Liver (tissue), 9 donors: Measurements from ENCODE around the gene TTYH3. TPM values are rescaled to one million over a fixed set of nuclear protein-coding genes. Genes with fewer than 3 reads are reported as not detected.

Experiments
- DNase-seq: peaks from one replicate; pipeline ENCODE4 v3.0.0-alpha.2; 2017; ENCODE audit warnings: low spot score
- H3K27ac ChIP-seq, 2 donors: one replicate each; pipeline ENCODE4 v1.7.0; 2013; ENCODE audit warnings: inconsistent platforms in 2 of 2, low read length in 2 of 2, control low read depth in 1 of 2, low read depth in 1 of 2, mild to moderate bottlenecking in 1 of 2
- H3K27me3 ChIP-seq, 4 donors: one replicate each; pipeline versions ENCODE4 v1.6.1 to v1.7.0; 2013; ENCODE audit warnings: low read length in 3 of 4, inconsistent platforms in 1 of 4, mild to moderate bottlenecking in 1 of 4, moderate library complexity in 1 of 4; ENCODE audit not compliant: control insufficient read depth in 4 of 4, insufficient read depth in 4 of 4
- H3K36me3 ChIP-seq, 4 donors: one replicate each; pipeline versions ENCODE4 v1.6.1 to v1.7.0; 2013; ENCODE audit warnings: low read length in 3 of 4, mild to moderate bottlenecking in 3 of 4, low read depth in 1 of 4, moderate library complexity in 1 of 4; ENCODE audit not compliant: control insufficient read depth in 4 of 4, insufficient read depth in 3 of 4
- H3K4me1 ChIP-seq, 4 donors: one replicate each; pipeline versions ENCODE4 v1.6.1 to v1.7.0; 2013; ENCODE audit warnings: low read length in 3 of 4, mild to moderate bottlenecking in 3 of 4, moderate library complexity in 1 of 4; ENCODE audit not compliant: control insufficient read depth in 4 of 4, insufficient read depth in 4 of 4
- H3K4me3 ChIP-seq, 3 donors: one replicate each; pipeline versions ENCODE4 v1.6.1 to v1.7.0; 2013; ENCODE audit warnings: low read length in 3 of 3, control low read depth in 1 of 3, low read depth in 1 of 3, mild to moderate bottlenecking in 1 of 3
- H3K9ac ChIP-seq, 2 donors: one replicate each; pipeline ENCODE4 v1.7.0; 2013; ENCODE audit warnings: low read length in 2 of 2, mild to moderate bottlenecking in 2 of 2, moderate library complexity in 2 of 2, control low read depth in 1 of 2, low read depth in 1 of 2
- H3K9me3 ChIP-seq, 4 donors: one replicate each; pipeline versions ENCODE4 v1.6.1 to v1.7.0; 2013; ENCODE audit warnings: low read length in 3 of 4; ENCODE audit not compliant: control insufficient read depth in 4 of 4
- CTCF ChIP-seq: fragments of 150-350 bp; IDR thresholded peaks from 2 replicates; pipeline ENCODE4 v1.5.1; 2017; ENCODE audit warnings: improper control_type of control experiment, low read depth, low read length; ENCODE audit not compliant: missing input control
- EGR1 ChIP-seq, 2 donors: IDR thresholded peaks; 2 replicates each; pipeline ENCODE4 v1.6.1; 2016 to 2018; ENCODE audit warnings: antibody characterized with exemption in 2 of 2, low read depth in 2 of 2
- FOXA1 ChIP-seq: IDR thresholded peaks from 2 replicates; pipeline ENCODE4 v1.6.1; 2016; ENCODE audit warnings: antibody characterized with exemption
- FOXA2 ChIP-seq: IDR thresholded peaks from 2 replicates; pipeline ENCODE4 v1.6.1; 2016; ENCODE audit warnings: antibody characterized with exemption
- HNF4A ChIP-seq, 2 donors: conservative IDR thresholded peaks; 2 replicates each; pipeline ENCODE4 v1.6.1; 2016; ENCODE audit warnings: antibody characterized with exemption in 2 of 2, mild to moderate bottlenecking in 2 of 2
- HNF4G ChIP-seq: IDR thresholded peaks from 2 replicates; pipeline ENCODE4 v1.6.1; 2016; ENCODE audit warnings: antibody characterized with exemption
- JUND ChIP-seq, 2 donors: IDR thresholded peaks; 2 replicates each; pipeline ENCODE4 v1.6.1; 2016; ENCODE audit warnings: antibody characterized with exemption in 2 of 2
- RAD21 ChIP-seq, 2 donors: IDR thresholded peaks; 2 replicates each; pipeline ENCODE4 v1.6.1; 2016; ENCODE audit warnings: antibody characterized with exemption in 2 of 2, mild to moderate bottlenecking in 2 of 2
- RXRA ChIP-seq, 2 donors: IDR thresholded peaks; 2 replicates each; pipeline ENCODE4 v1.6.1; 2017 to 2018; ENCODE audit warnings: antibody characterized with exemption in 2 of 2, mild to moderate bottlenecking in 1 of 2
- SP1 ChIP-seq: IDR thresholded peaks from 2 replicates; pipeline ENCODE4 v1.6.1; 2018; ENCODE audit warnings: antibody characterized with exemption, mild to moderate bottlenecking
- WGBS: extraction: QIAGEN DNeasy Blood & Tissue Kit; methylation state at CpG from one replicate; pipeline ENCODE4 v1.1.7; 2013; 5-methylcytosine and 5-hydroxymethylcytosine counted together
- polyA plus RNA-seq, 2 donors: library from polyadenylated mRNA; stranded (reverse) in 1 of 2; unstranded in 1 of 2; fragments of 200-250 nt in 1 of 2; fragments of >200 nt in 1 of 2; fragmentation: Nextera tagmentation in 1 of 2; extraction: Ambion mirVana in 1 of 2; gene quantifications; one replicate each; pipeline versions ENCODE4 v1.2.1 to v1.2.3, GENCODE V29; 2013 to 2015
- total RNA-seq, 2 donors: library from RNA; depleted of rRNA; stranded (reverse); fragments of >200 nt; gene quantifications; one replicate each; pipeline ENCODE4 v1.2.3, GENCODE V29; 2014
- TF ChIP-seq, protein P1 (sequence below): IDR thresholded peaks from 2 replicates; pipeline ENCODE4 v1.6.1; 2016; ENCODE audit warnings: antibody characterized with exemption, mild to moderate bottlenecking
- TF ChIP-seq, protein P2 (sequence below): IDR thresholded peaks from 2 replicates; pipeline ENCODE4 v1.6.1; 2016; ENCODE audit warnings: antibody characterized with exemption
- TF ChIP-seq, protein P3 (sequence below): IDR thresholded peaks from 2 replicates; pipeline ENCODE4 v1.6.1; 2016; ENCODE audit warnings: antibody characterized with exemption
- TF ChIP-seq, protein P4 (sequence below): IDR thresholded peaks from 2 replicates; pipeline ENCODE4 v1.6.1; 2016; ENCODE audit warnings: antibody characterized with exemption
- donor health status: healthy.
- donor health status: healthy.
- donor health status: healthy.
- donor health status: healthy.
- donor health status: healthy.

TTYH3 gene
- total and polyA plus RNA-seq, 4 donors = 8.2 to 19.6 (median 17.4) TPM

DNA sequence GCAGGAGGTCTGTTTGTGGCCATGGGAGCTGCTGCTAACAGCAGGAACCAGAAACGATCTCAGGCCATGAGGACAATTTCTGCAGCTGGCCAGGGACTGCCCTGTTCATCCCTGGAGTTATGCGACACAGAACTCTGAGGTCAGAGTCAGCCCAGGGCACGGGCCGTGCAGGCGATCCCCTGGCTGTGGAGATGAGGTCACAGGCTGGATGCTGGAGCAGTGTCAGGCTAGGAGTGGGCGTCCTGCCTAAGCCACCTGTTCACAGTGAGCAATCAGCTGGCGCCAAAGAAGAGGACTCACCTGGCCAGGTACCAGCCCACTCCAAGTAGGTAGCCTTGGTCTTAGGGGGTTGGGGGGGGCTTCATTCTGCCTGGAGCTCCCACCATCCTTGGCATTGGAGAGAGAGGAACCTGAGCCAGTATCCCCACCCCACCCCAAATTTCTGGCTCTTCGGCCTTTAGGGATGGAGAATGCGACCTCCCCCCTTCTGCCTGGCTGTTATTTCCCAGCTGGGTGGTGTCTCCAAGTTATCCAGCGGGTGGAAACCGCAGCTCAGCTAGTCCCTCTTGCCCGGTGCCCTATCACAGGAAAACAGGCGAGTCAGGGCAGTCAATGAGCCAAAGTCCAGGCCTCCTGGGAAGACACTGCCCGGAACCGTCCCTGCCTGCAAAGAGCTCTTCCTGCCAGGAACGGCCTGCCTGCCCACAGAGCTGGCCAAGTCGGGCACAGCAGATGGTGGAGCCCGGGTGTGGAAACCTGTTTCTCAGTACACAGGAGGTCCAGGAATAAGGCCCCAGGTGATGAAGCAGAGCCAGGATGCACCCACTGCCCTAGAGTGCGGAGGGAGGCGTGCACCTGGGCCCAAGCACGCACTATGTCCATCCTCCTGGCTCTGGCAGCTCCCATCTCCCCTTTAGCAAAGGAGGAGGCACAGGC, 1.8 kb upstream of the TTYH3 start (continued):
- TF ChIP-seq FOXA1 (no peak), FOXA2 (peak; percentile 29), JUND (IDR thresholded peaks at IDR 0.05) (peak; percentile 37 to 60), EGR1 (IDR thresholded peaks at IDR 0.05; ENCODE audit: low read depth in 2 of 2) (peak; percentile 56 to 67), HNF4A (conservative IDR thresholded peaks at IDR 0.05) (peak; percentile 93)

DNA sequence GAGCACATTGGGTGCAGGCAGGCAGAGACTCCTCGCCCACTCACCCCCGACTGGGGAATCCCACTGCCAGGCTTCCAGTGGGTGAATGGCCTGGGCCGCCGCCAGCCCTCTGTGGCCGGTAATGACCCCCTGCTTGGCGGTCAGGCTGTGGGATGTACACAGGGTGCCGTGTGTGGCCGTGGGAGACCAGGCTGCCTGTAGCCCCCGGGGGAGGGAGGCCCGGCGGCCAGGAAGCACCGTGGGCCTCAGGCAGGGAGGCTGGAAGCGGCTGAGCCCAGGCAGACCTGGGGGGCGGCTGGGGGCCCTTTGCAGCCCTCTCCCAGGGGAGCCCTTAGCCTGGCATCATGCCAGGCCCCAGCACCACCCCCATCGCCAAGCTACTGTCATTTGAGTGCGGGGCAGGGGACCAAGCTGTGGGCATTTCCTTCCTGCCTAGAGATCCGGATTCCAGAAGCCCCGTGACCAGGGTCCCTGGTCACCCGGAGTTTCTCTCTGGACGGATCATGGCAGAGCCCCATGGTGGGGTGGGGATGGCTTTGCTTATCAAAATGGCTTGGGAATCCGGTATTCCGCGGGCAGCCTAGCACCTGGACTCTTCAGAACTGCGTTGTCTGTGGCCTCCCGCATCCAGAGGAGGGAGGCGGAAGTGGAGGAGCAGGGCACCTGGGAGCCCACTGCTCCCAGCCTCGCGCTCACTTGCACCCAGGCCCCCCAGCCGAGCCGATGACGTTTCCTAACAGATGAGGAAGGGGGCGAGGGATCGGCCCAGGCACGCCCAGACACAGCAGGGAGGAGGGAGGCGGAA, 1.1 kb downstream of the TTYH3 start:
- 24% methylated on average over 35 of the region's 35 CpGs for WGBS
- H3K36me3 ChIP-seq = no peaks in the 10 kb centered on the region

DNA sequence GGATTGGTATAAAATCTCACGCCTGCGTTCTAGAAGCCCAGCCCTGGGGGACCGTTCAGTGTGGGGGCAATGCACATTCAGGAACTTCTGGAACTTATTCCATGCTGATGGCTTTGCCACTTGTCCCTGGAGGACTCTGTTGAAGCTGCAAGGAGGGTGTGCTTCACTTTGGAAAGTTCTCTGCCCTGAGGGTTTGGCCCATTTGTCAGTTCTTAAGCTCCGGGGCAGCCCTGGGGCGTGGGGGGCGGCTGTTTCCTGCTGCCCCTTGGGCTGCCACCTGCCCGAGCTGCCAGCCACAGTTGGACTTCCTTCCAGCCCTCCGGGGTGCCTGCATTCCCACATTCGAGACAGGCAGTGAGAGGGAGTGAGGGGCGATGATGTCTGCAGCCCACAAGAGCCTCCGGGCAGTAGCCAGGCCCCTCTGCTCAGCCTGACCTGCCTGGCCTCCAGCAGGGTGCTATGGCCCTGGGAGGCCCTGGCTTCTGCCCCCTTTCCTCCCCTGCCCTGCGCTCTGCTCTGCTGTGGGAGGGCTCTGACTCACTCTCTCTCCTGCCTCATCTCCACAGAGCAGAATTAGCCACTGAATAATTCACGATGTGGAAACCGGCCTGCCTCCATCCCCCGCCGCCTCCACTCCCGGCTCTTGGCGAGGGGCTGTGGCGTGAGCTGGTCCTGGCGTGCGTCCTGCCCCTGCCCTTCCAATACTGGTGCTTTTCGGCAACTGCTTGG, 1.9 kb downstream of the TTYH3 start:
- H3K4me1 ChIP-seq = peaks cover 36 to 86% (median 63%) of the 10 kb centered on the region in 4 donors

More for the DNA sequence above, 1.1 kb downstream of the TTYH3 start:
- Histone ChIP-seq H3K4me3 (peak overlapping the region; percentile 61 to 78 (median 72)), H3K9me3 (no peaks in the 10 kb centered on the region), H3K27ac (peak overlapping the region; percentile 86 to 87), H3K9ac (peak overlapping the region; percentile 86 to 93), H3K4me1 (peaks cover 30 to 79% (median 57%) of the 10 kb centered on the region in 4 donors), H3K27me3 (no peaks in the 10 kb centered on the region)
- TF ChIP-seq RXRA (IDR thresholded peaks at IDR 0.05) = peak; percentile 35 to 72
- TF ChIP-seq SP1 = peak; percentile 43
- no peak for TF ChIP-seq HNF4G
- peak in 1 of 2 donors; percentile 30 for TF ChIP-seq EGR1 (IDR thresholded peaks at IDR 0.05; ENCODE audit: low read depth in 2 of 2)
- no peak for DNase-seq

More for the DNA sequence above, 1.9 kb downstream of the TTYH3 start:
- Histone ChIP-seq H3K9me3 (no peaks in the 10 kb centered on the region), H3K27ac (peak overlapping the region; percentile 86 to 87), H3K36me3 (no peaks in the 10 kb centered on the region), H3K27me3 (no peaks in the 10 kb centered on the region), H3K9ac (peak overlapping the region; percentile 21 to 33), H3K4me3 (peak overlapping the region; percentile 61 to 78 (median 72))
- 63% methylated on average over 22 of the region's 22 CpGs for WGBS
- TF ChIP-seq FOXA1 (no peak), CTCF (no peak), RAD21 (IDR thresholded peaks at IDR 0.05) (no peak), HNF4A (conservative IDR thresholded peaks at IDR 0.05) (no peak)
- TF ChIP-seq, protein P1, sequence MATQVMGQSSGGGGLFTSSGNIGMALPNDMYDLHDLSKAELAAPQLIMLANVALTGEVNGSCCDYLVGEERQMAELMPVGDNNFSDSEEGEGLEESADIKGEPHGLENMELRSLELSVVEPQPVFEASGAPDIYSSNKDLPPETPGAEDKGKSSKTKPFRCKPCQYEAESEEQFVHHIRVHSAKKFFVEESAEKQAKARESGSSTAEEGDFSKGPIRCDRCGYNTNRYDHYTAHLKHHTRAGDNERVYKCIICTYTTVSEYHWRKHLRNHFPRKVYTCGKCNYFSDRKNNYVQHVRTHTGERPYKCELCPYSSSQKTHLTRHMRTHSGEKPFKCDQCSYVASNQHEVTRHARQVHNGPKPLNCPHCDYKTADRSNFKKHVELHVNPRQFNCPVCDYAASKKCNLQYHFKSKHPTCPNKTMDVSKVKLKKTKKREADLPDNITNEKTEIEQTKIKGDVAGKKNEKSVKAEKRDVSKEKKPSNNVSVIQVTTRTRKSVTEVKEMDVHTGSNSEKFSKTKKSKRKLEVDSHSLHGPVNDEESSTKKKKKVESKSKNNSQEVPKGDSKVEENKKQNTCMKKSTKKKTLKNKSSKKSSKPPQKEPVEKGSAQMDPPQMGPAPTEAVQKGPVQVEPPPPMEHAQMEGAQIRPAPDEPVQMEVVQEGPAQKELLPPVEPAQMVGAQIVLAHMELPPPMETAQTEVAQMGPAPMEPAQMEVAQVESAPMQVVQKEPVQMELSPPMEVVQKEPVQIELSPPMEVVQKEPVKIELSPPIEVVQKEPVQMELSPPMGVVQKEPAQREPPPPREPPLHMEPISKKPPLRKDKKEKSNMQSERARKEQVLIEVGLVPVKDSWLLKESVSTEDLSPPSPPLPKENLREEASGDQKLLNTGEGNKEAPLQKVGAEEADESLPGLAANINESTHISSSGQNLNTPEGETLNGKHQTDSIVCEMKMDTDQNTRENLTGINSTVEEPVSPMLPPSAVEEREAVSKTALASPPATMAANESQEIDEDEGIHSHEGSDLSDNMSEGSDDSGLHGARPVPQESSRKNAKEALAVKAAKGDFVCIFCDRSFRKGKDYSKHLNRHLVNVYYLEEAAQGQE = no peak
- TF ChIP-seq, protein P2, sequence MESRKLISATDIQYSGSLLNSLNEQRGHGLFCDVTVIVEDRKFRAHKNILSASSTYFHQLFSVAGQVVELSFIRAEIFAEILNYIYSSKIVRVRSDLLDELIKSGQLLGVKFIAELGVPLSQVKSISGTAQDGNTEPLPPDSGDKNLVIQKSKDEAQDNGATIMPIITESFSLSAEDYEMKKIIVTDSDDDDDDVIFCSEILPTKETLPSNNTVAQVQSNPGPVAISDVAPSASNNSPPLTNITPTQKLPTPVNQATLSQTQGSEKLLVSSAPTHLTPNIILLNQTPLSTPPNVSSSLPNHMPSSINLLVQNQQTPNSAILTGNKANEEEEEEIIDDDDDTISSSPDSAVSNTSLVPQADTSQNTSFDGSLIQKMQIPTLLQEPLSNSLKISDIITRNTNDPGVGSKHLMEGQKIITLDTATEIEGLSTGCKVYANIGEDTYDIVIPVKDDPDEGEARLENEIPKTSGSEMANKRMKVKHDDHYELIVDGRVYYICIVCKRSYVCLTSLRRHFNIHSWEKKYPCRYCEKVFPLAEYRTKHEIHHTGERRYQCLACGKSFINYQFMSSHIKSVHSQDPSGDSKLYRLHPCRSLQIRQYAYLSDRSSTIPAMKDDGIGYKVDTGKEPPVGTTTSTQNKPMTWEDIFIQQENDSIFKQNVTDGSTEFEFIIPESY = no peak
- TF ChIP-seq, protein P3, sequence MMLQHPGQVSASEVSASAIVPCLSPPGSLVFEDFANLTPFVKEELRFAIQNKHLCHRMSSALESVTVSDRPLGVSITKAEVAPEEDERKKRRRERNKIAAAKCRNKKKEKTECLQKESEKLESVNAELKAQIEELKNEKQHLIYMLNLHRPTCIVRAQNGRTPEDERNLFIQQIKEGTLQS = no peak
- TF ChIP-seq, protein P4, sequence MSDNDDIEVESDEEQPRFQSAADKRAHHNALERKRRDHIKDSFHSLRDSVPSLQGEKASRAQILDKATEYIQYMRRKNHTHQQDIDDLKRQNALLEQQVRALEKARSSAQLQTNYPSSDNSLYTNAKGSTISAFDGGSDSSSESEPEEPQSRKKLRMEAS = no peak
- no peak for DNase-seq
